GM12891 (cell line): ENCODE measurements around the gene CHST1.

ENCODE experiments used
- POLR2A ChIP-seq: IDR thresholded peaks from 2 replicates; pipeline ENCODE4 v1.6.1; 2011; ENCODE audit warnings: low read depth, low read length, control low read depth
- POLR2AphosphoS5 ChIP-seq: IDR thresholded peaks from 2 replicates; pipeline ENCODE4 v1.6.1; 2011; ENCODE audit warnings: low read depth, low read length, control low read depth
- POU2F2 ChIP-seq: IDR thresholded peaks from 2 replicates; pipeline ENCODE4 v1.6.1; 2011; ENCODE audit warnings: low read depth, mild to moderate bottlenecking, control low read depth, low read length, moderate library complexity
- SPI1 ChIP-seq: IDR thresholded peaks from 2 replicates; pipeline ENCODE4 v1.6.1; 2011; ENCODE audit warnings: low read depth, low read length, control low read depth

DNA sequence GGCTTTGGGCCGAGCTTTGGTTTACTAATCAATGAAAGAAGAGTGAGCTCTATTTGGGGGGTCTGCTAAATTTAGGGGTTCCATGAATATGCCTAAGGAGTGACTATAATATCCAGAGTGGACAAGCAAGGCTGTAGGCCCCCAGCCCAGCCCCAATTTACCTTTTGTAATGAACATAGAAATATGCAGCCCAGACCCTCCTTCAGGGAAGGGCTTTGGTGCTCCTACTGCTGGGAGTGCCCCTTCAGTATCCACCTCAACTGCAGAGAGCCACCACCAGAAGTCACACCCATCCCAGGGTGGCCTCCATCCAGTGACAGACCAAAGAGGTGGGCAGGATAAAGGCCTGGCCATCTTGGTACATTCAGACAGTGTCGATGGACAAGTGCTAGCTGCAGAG is 43.1 kb downstream of the CHST1 start:
- TF ChIP-seq POLR2A (no peak), POLR2AphosphoS5 (no peak), SPI1 (no peak), POU2F2 (no peak)
